Measurements from ENCODE around the gene SLC4A11. TPM values are rescaled to one million over a fixed set of nuclear protein-coding genes. Genes with fewer than 3 reads are reported as not detected.
A peak's percentile ranks its signal among the peaks of the same experiment; 100 is the strongest.

The SLC4A11 gene
- total RNA-seq, 1 donor from 2014 or later, result 4.2 TPM

GRCh38 chr20:3279761-3280160 lies 40.8 kb upstream of the SLC4A11 start:
- Mint-ChIP-seq H3K4me1 (ENCODE audit: low read depth) (peaks cover 17% of the 10 kb centered on the region), H3K36me3 (ENCODE audit: low read depth) (peaks cover 33% of the 10 kb centered on the region), H3K27me3 (ENCODE audit: low read depth) (no peaks in the 10 kb centered on the region), H3K4me3 (ENCODE audit: unreplicated experiment) (no peak overlapping the region), H3K27ac (ENCODE audit: unreplicated experiment) (no peak overlapping the region), H3K9me3 (ENCODE audit: low read depth) (no peaks in the 10 kb centered on the region)
- DNase-seq (ENCODE audit: low spot score), result no peak
- no peak for TF ChIP-seq CTCF (IDR thresholded peaks at IDR 0.05)

DNA sequence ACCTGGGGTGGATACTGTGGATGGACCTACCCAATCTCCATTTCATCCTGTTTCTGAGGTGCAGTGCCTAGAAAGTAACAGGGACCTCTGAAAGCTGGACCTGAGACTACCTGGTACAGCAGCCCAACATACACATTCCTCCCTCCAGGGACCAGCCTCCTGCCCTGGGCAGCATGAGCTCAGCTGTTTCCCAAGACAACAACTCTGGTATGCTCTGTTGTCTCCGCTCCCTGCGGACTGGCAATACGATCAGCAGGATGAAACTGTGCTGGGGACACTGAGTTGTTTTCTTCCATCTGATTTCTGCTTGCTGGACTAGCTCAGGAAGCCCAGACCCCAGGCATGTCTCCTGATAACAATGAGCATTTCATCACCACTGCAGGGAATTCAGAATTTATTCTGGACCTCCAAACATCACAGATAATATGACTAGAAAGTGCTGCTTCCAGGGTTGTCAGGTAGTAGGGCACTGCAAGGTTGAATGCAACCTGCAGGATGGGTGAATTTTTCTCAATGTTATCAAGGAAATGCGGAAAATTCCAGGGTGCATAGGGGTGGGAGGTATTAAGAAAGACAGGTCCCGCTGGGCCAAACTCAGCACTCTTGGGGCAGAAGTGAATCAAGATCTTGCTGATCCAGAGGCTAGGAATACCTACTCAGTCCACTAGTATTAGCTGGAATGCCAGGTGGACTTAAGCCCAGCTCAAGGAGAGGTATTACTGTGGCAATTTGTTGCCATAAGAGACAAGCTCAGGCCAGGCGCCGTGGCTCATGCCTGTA lies 38.9 kb upstream of the SLC4A11 start:
- Mint-ChIP-seq H3K9me3 (ENCODE audit: low read depth) (no peaks in the 10 kb centered on the region), H3K27ac (ENCODE audit: unreplicated experiment) (no peak overlapping the region), H3K4me1 (ENCODE audit: low read depth) (peaks cover 17% of the 10 kb centered on the region), H3K27me3 (ENCODE audit: low read depth) (no peaks in the 10 kb centered on the region), H3K36me3 (ENCODE audit: low read depth) (peaks cover 37% of the 10 kb centered on the region), H3K4me3 (ENCODE audit: unreplicated experiment) (no peak overlapping the region)
- no peak for TF ChIP-seq CTCF (IDR thresholded peaks at IDR 0.05)
- no peak for DNase-seq (ENCODE audit: low spot score)

- Mint-ChIP-seq H3K27me3 (ENCODE audit: low read depth) (no peaks in the 10 kb centered on the region), H3K4me1 (ENCODE audit: low read depth) (peaks cover 17% of the 10 kb centered on the region), H3K27ac (ENCODE audit: unreplicated experiment) (no peak overlapping the region), H3K4me3 (ENCODE audit: unreplicated experiment) (no peak overlapping the region), H3K9me3 (ENCODE audit: low read depth) (no peaks in the 10 kb centered on the region), H3K36me3 (ENCODE audit: low read depth) (peaks cover 35% of the 10 kb centered on the region)
- DNase-seq (ENCODE audit: low spot score), result no peak
- peak; percentile 53 for TF ChIP-seq CTCF (IDR thresholded peaks at IDR 0.05)
Observed at GRCh38 chr20:3276680-3277015, 37.7 kb upstream of the SLC4A11 start.

- DNase-seq (ENCODE audit: low spot score), result no peak
- Mint-ChIP-seq H3K4me1 (ENCODE audit: low read depth) (peaks cover 17% of the 10 kb centered on the region), H3K36me3 (ENCODE audit: low read depth) (peaks cover 33% of the 10 kb centered on the region), H3K27me3 (ENCODE audit: low read depth) (no peaks in the 10 kb centered on the region), H3K4me3 (ENCODE audit: unreplicated experiment) (no peak overlapping the region), H3K9me3 (ENCODE audit: low read depth) (no peaks in the 10 kb centered on the region), H3K27ac (ENCODE audit: unreplicated experiment) (peak overlapping the region; percentile 32)
- TF ChIP-seq CTCF (IDR thresholded peaks at IDR 0.05), result no peak
Observed at GRCh38 chr20:3275966-3276679, 37.1 kb upstream of the SLC4A11 start.

- H3K27me3 Mint-ChIP-seq (ENCODE audit: low read depth), result no peaks in the 10 kb centered on the region
- DNase-seq (ENCODE audit: low spot score), result no peak
- H3K4me3 Mint-ChIP-seq (ENCODE audit: unreplicated experiment), result no peak overlapping the region
Observed at GRCh38 chr20:3275064-3275935, 36.3 kb upstream of the SLC4A11 start.

More at GRCh38 chr20:3275064-3275935, 36.3 kb upstream of the SLC4A11 start:
- Mint-ChIP-seq H3K36me3 (ENCODE audit: low read depth) (peaks cover 37% of the 10 kb centered on the region), H3K9me3 (ENCODE audit: low read depth) (no peaks in the 10 kb centered on the region), H3K27ac (ENCODE audit: unreplicated experiment) (no peak overlapping the region), H3K4me1 (ENCODE audit: low read depth) (peaks cover 17% of the 10 kb centered on the region)
- no peak for TF ChIP-seq CTCF (IDR thresholded peaks at IDR 0.05)

All from chondrocyte (in vitro differentiated cells).